HG03095 (cell line): Measurements from ENCODE around the gene TBC1D14.
"Not testable (repeated sequence)": the region's sequence is repeated elsewhere in the genome, so short reads cannot be mapped to it uniquely, and the experiment has no call there.

Experiments used
- ATAC-seq: cut with Tn5 transposase; IDR thresholded peaks from one replicate; pipeline ENCODE4 v1.9.1; 2021; ENCODE audit warnings: moderate library complexity; ENCODE audit not compliant: unreplicated experiment

TBC1D14 gene

DNA sequence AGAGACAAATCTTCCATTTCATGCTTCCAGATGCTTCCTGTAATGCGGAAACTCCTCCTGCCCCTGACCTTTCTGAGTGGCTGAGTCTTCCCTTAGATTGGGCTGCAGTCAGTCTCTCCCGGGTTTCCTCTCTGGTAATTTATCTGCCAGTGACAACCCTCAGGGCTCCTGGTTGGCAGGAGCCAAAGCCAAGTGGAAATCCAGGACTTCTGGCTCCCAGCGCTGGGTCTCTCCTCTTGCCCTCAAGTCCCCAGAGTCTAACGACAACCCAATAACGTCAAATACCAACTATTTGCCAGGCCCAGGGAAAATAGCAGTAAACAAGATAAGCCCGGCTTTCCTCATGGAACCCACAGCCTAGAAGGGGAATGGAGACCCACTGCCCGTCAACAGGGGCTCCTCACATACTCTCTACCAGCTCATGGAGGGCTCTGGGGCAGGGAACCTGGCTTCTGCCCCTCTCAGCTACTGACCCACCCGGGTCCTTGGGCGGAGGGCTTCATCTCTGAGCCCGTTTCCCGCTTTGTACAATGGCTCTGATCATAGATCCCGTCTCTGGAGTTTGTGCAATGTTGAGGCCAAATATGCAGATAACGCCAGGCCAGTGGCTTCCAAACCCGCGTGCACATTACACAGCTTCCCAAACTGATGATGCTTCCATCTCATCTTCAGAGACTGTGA, 1.1 kb upstream of the TBC1D14 start:
- no peak for ATAC-seq

DNA sequence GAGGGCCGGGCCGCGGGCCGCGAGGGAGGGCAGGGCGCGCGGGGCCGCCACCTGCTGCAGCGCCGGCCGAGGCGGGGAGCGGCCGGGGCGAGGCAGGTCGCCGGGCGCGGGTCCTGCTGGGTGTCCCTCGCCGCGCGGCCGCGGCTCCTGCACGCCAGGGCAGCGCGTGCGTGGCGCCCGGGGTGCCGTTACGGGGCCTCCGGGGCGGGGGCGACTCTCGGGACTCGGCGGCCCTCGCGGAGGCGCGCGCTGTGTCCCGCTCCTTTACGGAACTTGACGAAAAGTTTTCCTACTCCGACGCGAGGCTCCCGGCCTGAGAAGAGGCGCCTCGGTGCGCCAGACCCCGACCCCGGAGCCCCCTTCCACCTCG, 329 bp downstream of the TBC1D14 start:
- peak; percentile 30 for ATAC-seq

DNA sequence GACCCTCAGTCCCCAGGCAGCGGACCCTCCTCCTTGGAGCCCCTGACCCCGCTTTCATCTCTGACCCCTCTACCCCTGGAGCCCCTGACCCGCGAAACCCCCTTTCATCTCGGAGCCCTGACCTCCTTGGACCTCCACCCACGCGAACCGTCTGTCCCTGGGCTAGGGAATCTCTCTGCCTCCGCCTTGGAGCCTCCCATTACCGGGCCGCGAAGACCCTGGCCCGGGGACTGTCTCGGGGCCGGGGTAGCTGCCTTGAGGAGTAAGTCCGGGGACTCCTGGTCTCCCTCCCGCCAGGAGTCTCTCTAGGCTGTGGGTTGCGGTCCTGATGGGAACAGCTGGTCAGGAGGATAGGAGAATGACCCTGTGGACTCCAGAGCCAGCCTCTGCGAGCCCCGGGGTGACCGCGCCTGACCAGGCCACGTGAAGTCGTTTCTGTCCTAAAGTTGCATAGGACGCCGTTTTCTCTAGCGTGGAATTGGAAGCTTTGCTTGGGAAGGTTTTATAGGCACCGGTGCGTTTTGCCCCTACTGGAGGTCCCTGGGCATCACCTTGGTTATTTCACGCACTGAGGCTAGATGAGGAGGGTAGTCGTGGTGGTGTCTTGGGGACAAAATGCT, 824 bp downstream of the TBC1D14 start:
- ATAC-seq, result no peak

DNA sequence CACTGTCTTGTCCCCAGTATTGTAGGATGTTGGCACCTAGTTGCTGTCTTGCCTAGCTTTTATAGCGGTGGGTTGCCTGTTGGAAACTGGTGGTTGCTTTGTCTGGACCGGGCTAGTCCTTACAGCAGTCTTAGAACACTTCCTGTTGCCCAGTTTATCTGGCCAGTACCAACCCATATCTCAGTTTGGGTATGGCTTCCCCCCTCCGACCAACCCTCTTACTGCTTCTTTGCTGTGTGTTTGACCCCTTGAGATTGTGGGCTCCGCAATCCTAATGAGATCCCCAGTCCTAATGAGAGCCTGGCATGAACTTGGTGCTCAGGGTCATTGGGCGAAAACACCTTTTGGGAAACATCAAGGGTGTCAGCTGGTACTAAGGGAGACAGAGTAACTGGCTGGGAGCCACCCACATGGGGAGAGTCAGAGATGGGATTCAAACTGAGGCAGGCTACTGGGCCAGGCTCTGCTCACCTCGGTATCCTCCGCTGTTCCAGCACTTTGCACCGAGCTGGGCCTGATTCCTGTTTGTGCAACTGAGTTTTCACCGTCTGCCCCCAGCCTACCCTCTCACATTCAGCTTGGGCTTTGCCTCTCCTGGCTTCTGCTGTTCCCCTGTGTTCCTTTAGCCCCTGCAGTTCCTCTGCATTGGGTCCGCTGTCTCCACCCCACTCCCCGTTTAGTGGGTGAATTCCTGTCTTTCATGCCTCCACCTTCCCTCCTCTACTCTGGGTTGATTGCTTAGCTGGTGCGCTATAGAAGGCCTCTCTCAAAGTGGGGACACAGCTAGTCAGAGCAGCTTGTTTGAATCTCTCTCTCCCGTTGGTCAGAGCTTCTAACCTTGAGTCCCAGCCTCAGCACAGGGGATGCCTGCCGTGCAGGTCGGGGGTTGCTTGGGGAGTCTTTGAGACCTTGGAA, 1.6 kb downstream of the TBC1D14 start:
- no peak for ATAC-seq

DNA sequence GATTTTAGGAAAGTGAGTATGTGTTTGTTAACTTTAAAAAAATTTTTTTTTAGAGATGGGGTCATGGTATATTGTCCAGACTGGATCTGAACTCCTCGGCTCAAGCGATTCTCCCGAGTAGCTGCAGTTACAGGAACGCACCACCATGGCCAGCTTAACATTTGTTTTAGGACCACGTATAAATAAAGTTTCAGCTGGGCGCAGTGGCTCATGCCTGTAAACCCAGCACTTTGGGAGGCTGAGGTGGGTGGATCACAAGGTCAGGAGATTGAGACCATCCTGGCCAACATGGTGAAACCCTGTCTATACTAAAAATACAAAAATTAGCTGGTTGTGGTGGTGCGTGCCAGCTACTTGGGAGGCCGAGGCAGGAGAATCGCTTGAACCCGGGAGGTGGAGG, 2.3 kb downstream of the TBC1D14 start:
- ATAC-seq, result not testable (repeated sequence)

DNA sequence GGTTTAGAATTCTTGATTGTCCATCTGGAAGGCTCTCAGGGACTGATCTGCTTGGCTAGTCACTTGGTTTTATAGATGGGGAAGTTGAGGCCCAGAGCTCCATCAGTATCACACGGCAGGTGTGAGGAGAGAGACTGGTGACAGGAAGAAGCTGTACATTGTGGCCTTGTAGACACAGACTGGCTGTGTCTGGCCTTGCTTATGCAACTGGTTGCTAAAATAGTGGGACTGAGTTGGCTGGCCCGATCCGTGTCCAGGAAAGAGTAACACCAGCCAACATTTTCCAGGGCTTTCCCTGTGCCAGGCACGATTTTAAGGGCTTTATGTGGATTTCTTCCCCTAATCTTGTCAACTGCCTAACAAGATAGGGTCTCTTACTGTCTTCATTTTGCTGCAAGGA, 2.8 kb downstream of the TBC1D14 start:
- ATAC-seq, result no peak

DNA sequence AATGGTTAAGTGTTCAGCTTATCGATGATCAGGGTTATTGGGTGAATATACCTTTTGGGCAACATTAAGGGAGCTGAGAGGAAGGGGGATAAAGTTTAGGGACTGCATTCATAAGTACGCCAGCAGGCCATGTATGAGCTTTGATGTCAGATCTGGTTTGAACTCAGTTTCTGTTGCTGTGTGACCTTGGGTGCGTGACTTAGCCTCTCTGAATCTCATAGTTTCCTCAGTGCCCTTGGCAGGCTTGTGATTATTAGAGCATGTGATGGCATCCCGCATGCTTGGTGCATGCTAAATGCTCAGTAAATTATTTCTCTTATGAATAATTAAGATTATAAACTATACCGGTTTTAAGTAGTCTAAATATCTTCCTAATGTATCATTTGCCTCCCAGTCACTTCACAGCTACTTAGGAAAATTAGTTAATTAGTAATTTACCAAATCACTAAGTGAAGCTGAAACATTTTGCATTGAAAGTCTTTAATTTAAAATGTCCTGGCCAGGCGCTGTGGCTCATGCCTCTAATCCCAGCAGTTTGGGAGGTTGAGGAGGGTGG, 3.8 kb downstream of the TBC1D14 start:
- ATAC-seq, result no peak

DNA sequence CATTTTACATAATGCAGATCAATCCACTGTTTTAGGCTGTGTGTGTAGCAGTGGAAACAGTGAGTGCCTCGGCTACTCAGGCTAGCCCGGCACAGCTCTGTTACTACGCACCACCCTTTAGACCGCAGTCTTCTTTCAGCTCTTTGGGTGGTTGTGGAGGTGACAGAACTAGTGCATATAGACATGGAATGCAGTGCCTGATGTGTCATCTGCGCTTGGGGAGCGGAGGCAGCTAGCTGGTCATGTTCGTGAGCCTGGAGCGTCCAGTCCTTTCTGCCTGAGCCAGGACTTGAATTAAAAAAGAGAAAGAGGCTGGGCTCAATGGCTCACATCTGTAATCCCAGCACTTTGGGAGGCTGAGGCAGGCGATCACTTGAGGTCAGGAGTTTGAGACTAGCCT, 4.8 kb downstream of the TBC1D14 start:
- ATAC-seq, result no peak

DNA sequence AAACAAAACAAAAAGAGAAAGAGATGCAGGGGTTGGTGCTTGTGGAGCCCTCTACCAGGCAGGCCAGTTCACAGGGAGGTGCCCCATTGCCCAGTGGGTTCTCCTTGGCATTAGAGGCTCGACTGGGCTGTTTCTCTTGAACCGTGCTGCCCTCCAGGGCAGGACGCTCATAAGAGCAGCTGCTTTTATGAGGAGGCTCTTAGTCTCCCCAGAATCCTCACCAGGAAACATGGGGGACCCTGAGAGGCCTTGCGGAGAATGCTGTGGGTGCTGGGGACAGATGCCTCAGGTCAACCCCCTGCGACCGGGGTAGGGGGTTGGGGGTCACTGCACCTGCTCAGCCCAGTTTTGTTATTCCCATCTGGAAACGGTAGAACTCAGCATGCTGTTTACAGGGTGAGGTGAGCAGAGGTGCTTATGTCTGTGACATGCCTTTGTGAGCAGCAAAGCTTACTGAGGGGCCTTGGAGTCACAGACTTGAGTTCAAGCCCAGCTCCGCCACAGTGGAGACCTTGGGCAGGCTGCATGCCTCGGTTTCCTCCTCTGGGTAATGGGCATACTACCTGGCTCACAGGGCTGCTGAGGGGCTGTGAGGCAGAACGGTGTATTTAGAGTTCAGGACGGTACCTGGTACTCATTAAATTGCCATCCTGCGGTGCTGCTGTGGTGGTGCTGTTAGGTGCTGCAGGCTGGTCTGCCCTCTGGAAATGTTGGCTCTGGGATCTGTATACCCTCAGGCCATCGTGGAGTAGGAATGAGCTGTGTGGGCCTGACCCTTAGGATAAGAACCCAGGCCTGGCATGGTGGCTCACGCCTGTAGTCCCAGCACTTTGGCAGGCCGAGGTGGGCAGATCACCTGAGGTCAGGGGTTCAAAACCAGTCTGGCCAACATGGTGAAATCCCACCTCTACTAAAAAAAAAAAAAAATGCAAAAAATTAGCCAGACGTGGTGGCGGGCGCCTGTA, 5.7 kb downstream of the TBC1D14 start:
- no peak for ATAC-seq

DNA sequence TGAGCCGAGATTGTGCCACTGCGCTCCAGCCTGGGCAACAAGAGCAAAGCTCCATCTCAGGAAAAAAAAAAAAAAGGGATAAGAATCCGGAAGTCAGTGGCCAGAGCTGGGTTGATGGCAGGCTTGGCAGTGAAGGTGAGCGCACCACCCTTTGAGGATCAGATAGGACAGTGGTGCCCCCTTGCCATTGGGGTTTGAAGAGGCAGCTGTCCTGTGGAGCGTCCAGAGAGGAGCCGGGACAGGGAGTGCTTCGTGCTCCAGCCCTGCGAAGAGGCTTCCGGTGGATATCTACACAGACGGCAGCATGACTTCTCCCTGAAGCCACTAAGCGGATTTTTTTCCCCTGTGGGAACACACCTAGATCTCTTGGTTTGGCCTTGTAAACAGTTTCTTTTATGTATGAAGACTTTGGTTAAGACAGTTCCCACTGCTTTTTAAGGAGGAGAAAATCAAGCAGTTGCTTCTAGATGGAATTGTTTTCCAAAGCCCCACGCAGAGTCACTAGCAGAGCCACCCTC, 6.5 kb downstream of the TBC1D14 start:
- no peak for ATAC-seq

DNA sequence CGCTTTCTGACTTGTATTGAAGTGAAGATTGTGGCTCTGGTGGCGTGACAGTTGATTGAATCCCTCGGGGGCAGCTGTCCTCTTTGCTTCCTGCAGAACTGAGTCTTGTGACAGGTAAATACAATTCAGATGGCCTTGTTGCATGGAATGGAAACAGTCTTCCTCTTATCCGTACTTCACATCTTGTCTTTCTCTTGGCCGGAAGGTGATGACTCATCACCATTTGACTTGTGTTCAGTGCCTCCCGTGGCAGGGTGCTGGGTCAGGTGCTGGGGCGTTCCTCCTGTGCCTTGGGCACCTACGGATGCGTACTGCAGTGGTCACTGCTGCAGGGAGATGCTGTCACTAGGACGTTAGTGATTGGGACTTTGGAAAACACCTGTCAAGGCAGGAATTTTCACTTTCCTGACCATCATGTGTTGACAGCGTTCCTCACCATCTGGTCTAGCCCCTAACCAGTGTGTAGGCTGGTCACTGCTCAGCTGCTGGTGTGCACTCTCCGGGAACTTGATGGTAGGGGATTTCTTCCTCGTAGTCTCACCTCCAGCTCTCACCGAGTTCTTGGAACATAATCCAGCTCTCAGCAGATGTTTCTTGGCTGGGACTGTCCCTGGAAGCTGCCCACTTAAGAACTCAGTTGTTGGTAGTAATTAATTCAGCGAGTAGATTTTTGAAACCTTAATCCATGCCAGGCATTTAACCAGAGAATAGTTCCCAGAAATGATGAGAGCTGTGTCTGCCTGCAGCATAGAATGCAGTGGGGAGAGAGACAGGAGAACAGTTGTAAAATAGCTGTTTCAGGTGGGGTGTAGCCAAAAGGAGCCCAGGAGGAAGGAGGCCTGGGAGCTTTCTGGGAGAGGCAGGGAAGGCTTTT, 7.2 kb downstream of the TBC1D14 start:
- no peak for ATAC-seq

DNA sequence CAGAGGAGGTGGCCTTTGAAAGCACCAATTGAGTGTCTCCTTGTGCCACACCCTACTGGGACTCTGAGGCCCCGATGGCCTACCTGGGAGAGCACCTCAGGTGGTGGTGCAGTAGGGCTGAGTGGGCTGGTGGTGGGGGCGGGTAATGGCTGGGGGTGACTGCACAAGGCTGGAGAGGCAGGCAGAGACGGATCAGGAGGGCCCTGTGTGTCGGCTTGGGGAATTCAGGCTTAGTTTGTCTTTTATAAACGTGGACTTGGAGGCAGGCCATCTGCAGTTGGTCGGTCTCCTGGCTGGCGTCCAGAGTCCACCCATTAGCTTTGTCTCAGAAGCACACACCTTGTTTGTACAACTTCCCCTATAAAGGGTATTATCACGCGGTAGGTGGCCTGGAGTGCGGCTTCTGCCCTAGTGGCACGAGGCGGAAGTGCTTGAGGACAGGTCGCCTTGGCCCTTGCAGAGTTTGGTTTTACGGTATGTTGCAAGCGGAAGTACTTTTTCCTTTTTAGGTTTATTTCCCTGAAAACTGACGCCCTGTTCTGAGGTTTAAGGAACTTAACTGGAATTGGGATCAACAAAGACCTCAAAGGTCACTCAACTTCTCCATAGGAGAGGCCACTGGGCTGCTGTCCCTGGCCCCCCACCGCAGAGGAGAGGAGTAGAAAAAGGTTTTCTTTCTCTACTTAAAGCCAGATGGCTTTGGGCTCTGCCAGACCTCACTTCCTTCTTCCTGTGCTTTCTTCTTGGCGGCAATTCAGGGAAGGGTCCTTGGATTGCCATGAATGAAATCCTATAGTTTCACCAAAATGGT, 8.0 kb downstream of the TBC1D14 start:
- ATAC-seq, result no peak

DNA sequence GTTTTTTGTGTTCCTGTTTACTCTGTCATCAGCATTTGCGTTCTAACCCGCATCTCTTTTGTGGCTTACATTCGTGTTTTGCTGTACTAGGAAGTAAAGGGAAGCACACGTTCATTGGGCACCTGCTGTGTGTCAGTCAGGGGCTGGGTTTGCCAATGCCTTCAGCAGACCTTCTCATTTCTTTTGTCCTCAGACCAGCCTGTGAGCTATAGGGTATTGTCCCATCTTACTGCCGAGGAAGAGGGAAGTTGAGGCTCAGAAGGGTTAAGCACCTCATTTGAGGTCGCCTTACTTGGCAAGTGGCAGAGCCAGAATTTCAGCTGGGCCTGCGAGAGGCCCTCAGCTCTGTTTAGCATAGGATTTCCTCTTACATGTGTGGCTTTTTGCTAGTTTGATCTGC, 8.7 kb downstream of the TBC1D14 start:
- ATAC-seq, result no peak

DNA sequence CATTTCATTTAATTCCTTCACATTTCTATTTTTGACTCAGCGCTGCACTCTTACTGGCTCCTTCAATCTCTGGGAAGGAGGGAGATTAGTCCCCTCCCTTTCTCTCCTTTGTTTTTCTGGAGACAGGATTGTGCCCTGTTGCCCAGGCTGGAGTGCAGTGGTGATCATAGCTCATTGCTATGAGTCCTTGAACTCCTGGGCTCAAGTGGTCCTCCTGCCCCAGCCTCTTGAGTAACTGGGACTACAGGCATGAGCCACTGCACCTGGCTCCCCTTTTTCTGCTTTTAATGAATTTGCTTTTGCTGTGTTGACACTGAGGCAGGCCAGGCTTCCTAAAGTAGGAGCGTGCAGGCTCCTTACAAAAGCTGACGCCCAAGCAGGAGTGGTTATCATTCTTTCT, 10.5 kb downstream of the TBC1D14 start:
- no peak for ATAC-seq

DNA sequence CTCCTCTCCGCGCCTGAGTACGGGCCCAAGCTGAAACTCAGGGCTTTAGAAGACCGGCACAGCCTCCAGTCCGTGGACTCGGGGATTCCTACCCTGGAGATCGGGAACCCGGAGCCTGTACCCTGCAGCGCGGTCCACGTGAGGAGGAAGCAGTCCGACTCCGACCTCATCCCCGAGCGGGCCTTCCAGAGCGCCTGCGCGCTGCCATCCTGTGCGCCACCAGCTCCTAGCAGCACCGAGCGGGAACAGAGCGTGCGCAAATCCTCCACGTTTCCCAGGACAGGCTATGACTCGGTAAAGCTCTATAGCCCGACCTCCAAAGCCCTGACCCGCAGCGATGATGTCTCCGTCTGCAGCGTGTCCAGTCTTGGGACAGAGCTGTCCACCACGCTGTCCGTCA, 13.9 kb downstream of the TBC1D14 start:
- no peak for ATAC-seq

DNA sequence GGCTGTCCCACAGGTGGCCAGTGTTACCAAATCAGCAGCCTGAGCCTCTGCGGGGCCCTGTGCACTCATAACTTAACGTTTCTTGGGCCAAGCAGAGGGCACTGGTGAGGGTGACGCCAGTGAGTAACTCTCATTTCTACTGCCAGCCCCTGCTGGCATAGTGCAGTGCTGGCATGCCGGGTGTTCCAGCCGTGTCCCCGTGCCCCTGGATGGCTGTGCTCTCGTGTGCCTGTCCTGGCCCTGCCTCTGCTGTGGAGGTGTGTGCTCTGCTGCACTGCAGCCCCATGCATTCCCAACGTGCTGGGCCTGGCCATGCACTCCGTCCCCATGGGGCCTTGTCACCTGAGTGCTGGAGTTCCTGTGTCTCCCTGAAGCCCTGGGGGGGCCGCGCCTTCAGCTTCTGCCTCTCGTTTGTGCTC, 14.7 kb downstream of the TBC1D14 start:
- no peak for ATAC-seq

DNA sequence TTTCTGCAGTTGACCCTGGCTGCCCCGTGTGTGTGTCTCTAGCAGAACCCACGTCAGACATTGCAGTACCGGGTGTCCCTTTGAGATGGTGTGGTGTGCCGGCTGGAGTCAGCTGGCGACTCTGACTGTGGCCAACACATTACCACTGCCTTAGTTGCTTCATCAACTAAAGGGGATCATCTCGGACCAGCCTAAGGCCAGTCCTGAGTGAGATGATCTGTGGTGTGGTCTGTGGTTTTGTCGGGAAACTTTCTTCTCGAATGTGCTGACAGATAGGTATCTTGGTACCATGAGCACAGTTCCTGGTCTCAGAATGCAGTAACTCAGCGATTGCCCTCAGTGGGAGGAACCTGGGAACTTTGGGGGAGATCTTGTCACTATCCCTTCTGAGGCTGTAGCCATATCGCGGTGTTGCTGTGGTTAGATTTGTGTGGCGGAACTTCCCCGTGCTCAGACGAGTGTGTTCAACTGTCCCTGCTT, 15.8 kb downstream of the TBC1D14 start:
- ATAC-seq, result no peak

DNA sequence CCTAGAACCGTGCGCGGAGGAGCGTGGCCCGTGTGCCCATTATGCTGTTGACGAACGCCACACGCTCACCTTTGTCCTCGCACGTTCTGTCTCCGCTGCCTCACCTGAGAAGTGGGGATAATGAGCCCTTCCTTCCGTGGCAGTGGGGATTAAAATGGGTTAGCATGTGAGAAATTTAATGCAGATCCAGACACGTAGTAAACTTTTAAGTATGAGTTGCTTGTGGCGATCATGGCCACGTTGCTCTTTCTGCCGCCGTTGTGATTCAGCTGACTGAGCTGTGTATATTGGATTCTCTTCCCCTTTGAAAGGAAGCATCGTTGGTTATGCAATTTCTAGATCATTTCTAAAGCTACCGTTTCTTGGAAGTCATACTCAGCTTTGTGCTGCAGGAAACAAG, 16.5 kb downstream of the TBC1D14 start:
- ATAC-seq, result no peak
